NB4 (cell line): ENCODE results near the gene UNC5C.
A peak's percentile ranks its signal among the peaks of the same experiment; 100 is the strongest.

Source experiments
- DNase-seq: peaks from one replicate; pipeline ENCODE4 v3.0.0; 2010; ENCODE audit warnings: low read depth
- H3K4me3 ChIP-seq: one replicate; pipeline ENCODE4 v1.5.1; 2011; ENCODE audit warnings: mild to moderate bottlenecking, low read depth, low read length, moderate library complexity
- CTCF ChIP-seq: IDR thresholded peaks from one replicate; pipeline ENCODE4 v1.5.1; 2012; ENCODE audit warnings: low read depth, low read length
- MAX ChIP-seq: IDR thresholded peaks from 2 replicates; pipeline ENCODE4 v1.6.1; 2011; ENCODE audit warnings: low read depth, low read length
- MYC ChIP-seq: IDR thresholded peaks from 2 replicates; pipeline ENCODE4 v1.6.1; 2011; ENCODE audit warnings: low read depth, low read length
- POLR2A ChIP-seq: IDR thresholded peaks from 2 replicates; pipeline ENCODE4 v1.6.1; 2011; ENCODE audit warnings: mild to moderate bottlenecking; ENCODE audit not compliant: insufficient read length; ENCODE audit errors: extremely low read depth

The UNC5C gene

GRCh38 chr4:95251568-95251967, 297.2 kb downstream of the UNC5C start:
- TF ChIP-seq CTCF, result no peak
- TF ChIP-seq MYC, result no peak
- TF ChIP-seq POLR2A, result no peak
- TF ChIP-seq MAX, result no peak
- H3K4me3 ChIP-seq, result no peak overlapping the region
- DNase-seq, result no peak

GRCh38 chr4:95250544-95251137, 298.1 kb downstream of the UNC5C start:
- no peak overlapping the region for H3K4me3 ChIP-seq
- TF ChIP-seq CTCF (no peak), POLR2A (no peak), MAX (no peak), MYC (no peak)
- DNase-seq, result no peak

- no peak for TF ChIP-seq POLR2A
- TF ChIP-seq CTCF, result no peak
- no peak for TF ChIP-seq MAX
- TF ChIP-seq MYC, result no peak
- no peak for DNase-seq
Observed at GRCh38 chr4:95249426-95250021, 299.2 kb downstream of the UNC5C start.

GRCh38 chr4:95248720-95249425, 299.9 kb downstream of the UNC5C start:
- peak; percentile 22 for DNase-seq

More at GRCh38 chr4:95249426-95250021, 299.2 kb downstream of the UNC5C start:
- H3K4me3 ChIP-seq, result no peak overlapping the region

GRCh38 chr4:95243892-95244291, 304.9 kb downstream of the UNC5C start:
- DNase-seq, result no peak
- TF ChIP-seq POLR2A (no peak), MAX (no peak)
- H3K4me3 ChIP-seq, result no peak overlapping the region

More at GRCh38 chr4:95248720-95249425, 299.9 kb downstream of the UNC5C start:
- H3K4me3 ChIP-seq, result no peak overlapping the region
- TF ChIP-seq CTCF (no peak), MAX (no peak), MYC (no peak), POLR2A (no peak)

GRCh38 chr4:95238554-95238953, 310.2 kb downstream of the UNC5C start:
- no peak overlapping the region for H3K4me3 ChIP-seq
- DNase-seq, result no peak
- no peak for TF ChIP-seq POLR2A
- no peak for TF ChIP-seq CTCF
- no peak for TF ChIP-seq MAX
- no peak for TF ChIP-seq MYC
